HepG2 (cell line): ENCODE data around the gene OMA1. TPM values are rescaled to one million over a fixed set of nuclear protein-coding genes. Genes with fewer than 3 reads are reported as not detected.

Source experiments
- ATAC-seq: fragments of 200-7000 bp; cut with Tn5 transposase; 3 replicates; pipeline ENCODE4 v1.9.1; 2020; ENCODE audit warnings: mild to moderate bottlenecking, moderate library complexity
- BruUV-seq: library from RNA; stranded (reverse); fragments of 400-500 nt; replicated peaks from 2 replicates; lab custom pipeline; 2021; lab: Mats Ljungman, UMichigan
- CTCF ChIA-PET: fragments of 300-600 bp; formaldehyde crosslinking; extraction: SDS; loops from one replicate; lab custom pipeline; 2021; ENCODE audit warnings: low total read pairs, inconsistent platforms, low intra/inter-chr PET ratio; lab: Yijun Ruan, JAX
- POLR2A ChIA-PET: fragments of 350-600 bp; sonication (Branson Sonifier 250); formaldehyde crosslinking; loops from one replicate; lab custom pipeline; 2020; ENCODE audit warnings: antibody characterized with exemption, inconsistent platforms; lab: Yijun Ruan, JAX
- DNase-seq: peaks from one replicate; pipeline ENCODE4 v3.0.0-alpha.2; 2015; ENCODE audit warnings: low spot score
- FAIRE-seq: peaks from 3 replicates; lab custom pipeline; 2011; peaks lifted over from hg19 to GRCh38; lab: Jason Lieb, UNC
- H2AFZ ChIP-seq: one replicate; pipeline ENCODE4 v1.6.1; 2011; ENCODE audit warnings: low read length, inconsistent platforms
- H3K27ac ChIP-seq: fragments of 300-600 bp; 3 replicates; pipeline ENCODE4 v1.8.0; 2011; ENCODE audit warnings: mixed run types, mild to moderate bottlenecking, mixed read lengths, low read length, inconsistent platforms; ENCODE audit not compliant: insufficient read depth; ENCODE audit errors: extremely low read length
- H3K27me3 ChIP-seq, 2 experiments: fragments of 200-600 bp in 1 of 2; 2 replicates in 1 of 2; 3 replicates in 1 of 2; pipeline versions ENCODE4 v1.6.0 to v1.8.0; 2011; ENCODE audit warnings: low read length in 2 of 2, mild to moderate bottlenecking in 2 of 2, moderate library complexity in 2 of 2, inconsistent platforms in 1 of 2; ENCODE audit not compliant: insufficient read depth in 2 of 2, control insufficient read depth in 1 of 2
- H3K36me3 ChIP-seq, 2 experiments: fragments of 200-600 bp in 1 of 2; replicated peaks in 1 of 2; 2 replicates in 1 of 2; 3 replicates in 1 of 2; pipeline versions ENCODE4 v1.5.1 to v1.8.0; 2011; ENCODE audit warnings: low read length in 2 of 2, inconsistent platforms in 1 of 2; ENCODE audit not compliant: insufficient read depth in 2 of 2, control insufficient read depth in 1 of 2
- H3K4me1 ChIP-seq: 2 replicates; pipeline ENCODE4 v1.5.1; 2012; ENCODE audit warnings: low read length, inconsistent platforms; ENCODE audit not compliant: insufficient read depth
- H3K4me2 ChIP-seq: 2 replicates; pipeline ENCODE4 v1.6.0; 2011; ENCODE audit warnings: low read depth, low read length, inconsistent platforms
- H3K4me3 ChIP-seq, 3 experiments: fragments of 200-600 bp in 1 of 3; sonication (generic), shearing (Covaris generic) in 1 of 3; replicated peaks in 1 of 3; 2 replicates each; pipeline ENCODE4 v1.5.1; 2011 to 2016; ENCODE audit warnings: low read length in 3 of 3, inconsistent platforms in 2 of 3, low read depth in 2 of 3, mild to moderate bottlenecking in 2 of 3, control low read depth in 1 of 3, mixed read lengths in 1 of 3; ENCODE audit not compliant: insufficient read depth in 1 of 3
- H3K79me2 ChIP-seq: one replicate; pipeline ENCODE4 v1.6.1; 2011; ENCODE audit warnings: low read length, inconsistent platforms; ENCODE audit not compliant: insufficient read depth
- H3K9ac ChIP-seq: 2 replicates; pipeline ENCODE4 v1.6.0; 2011; ENCODE audit warnings: mild to moderate bottlenecking, low read depth, low read length, inconsistent platforms; ENCODE audit not compliant: insufficient read depth
- H3K9me3 ChIP-seq: 2 replicates; pipeline ENCODE4 v1.5.1; 2012; ENCODE audit warnings: mild to moderate bottlenecking, low read length
- H4K20me1 ChIP-seq: 2 replicates; pipeline ENCODE4 v1.6.0; 2011; ENCODE audit warnings: inconsistent platforms, mild to moderate bottlenecking, low read length, moderate library complexity; ENCODE audit not compliant: insufficient read depth
- CEBPB ChIP-seq: IDR thresholded peaks from 2 replicates; pipeline ENCODE4 v1.6.1; 2011; ENCODE audit warnings: low read depth, low read length, improper control_type of control experiment, borderline replicate concordance
- HOXA5 ChIP-seq: sonication (generic); formaldehyde crosslinking; IDR thresholded peaks from 2 replicates; pipeline ENCODE4 v1.4.0; 2020; ENCODE audit warnings: missing genetic modification reagents
- IRF2 ChIP-seq: IDR thresholded peaks from 2 replicates; pipeline ENCODE4 v1.6.1; 2018; ENCODE audit warnings: missing genetic modification reagents, missing compliant biosample characterization
- KAT7 ChIP-seq: IDR thresholded peaks from 2 replicates; pipeline ENCODE4 v1.6.1; 2018; ENCODE audit warnings: borderline replicate concordance, missing compliant biosample characterization
- KDM5A ChIP-seq: fragments of 200-600 bp; sonication (generic); IDR thresholded peaks from 2 replicates; pipeline ENCODE4 v1.7.0; 2018; ENCODE audit warnings: antibody characterized with exemption, mild to moderate bottlenecking, low read length, borderline replicate concordance
- NFATC3 ChIP-seq: sonication (generic); formaldehyde crosslinking; IDR thresholded peaks from 2 replicates; pipeline ENCODE4 v1.5.1; 2020; ENCODE audit warnings: mild to moderate bottlenecking, missing genetic modification reagents
- NR2F1 ChIP-seq, 2 experiments: fragments of 450-650 bp in 1 of 2; formaldehyde crosslinking in 1 of 2; IDR thresholded peaks; 2 replicates each; pipeline versions ENCODE4 v1.5.0 to v1.6.1; 2016 to 2020; ENCODE audit warnings: mild to moderate bottlenecking in 1 of 2, missing compliant biosample characterization in 1 of 2, missing genetic modification reagents in 1 of 2, moderate library complexity in 1 of 2
- PITX1 ChIP-seq: sonication (generic); formaldehyde crosslinking; IDR thresholded peaks from 2 replicates; pipeline ENCODE4 v1.5.1; 2020; ENCODE audit warnings: mild to moderate bottlenecking, missing genetic modification reagents
- ZNF121 ChIP-seq: sonication (generic); formaldehyde crosslinking; IDR thresholded peaks from 2 replicates; pipeline ENCODE4 v1.5.0; 2020; ENCODE audit warnings: mild to moderate bottlenecking, missing genetic modification reagents
- ZNF34 ChIP-seq: sonication (generic); formaldehyde crosslinking; IDR thresholded peaks from 2 replicates; pipeline ENCODE4 v1.4.0; 2020; ENCODE audit warnings: mild to moderate bottlenecking, missing genetic modification reagents, borderline replicate concordance
- ZNF724P ChIP-seq: sonication (generic); formaldehyde crosslinking; IDR thresholded peaks from 2 replicates; pipeline ENCODE4 v1.8.0; 2022; ENCODE audit warnings: missing genetic modification reagents, borderline replicate concordance
- WGBS: methylation state at CpG from one replicate; pipeline ENCODE4 v1.1.6; 2017; ENCODE audit warnings: low lambda C conversion rate; 5-methylcytosine and 5-hydroxymethylcytosine counted together
- in situ Hi-C: cut with HindIII; loops from 2 replicates; pipeline ENCODE4 v1.10.0; 2017; ENCODE audit warnings: low pct_unique_long_range_greater_than_20kb; ENCODE audit not compliant: extremely low pct_ligation_motif_present
- intact Hi-C: fragments of 100-400 bp; cut with micrococcal nuclease; formaldehyde crosslinking; loops from one replicate; pipeline ENCODE4 v1.10.0; 2022; ENCODE audit not compliant: unreplicated experiment
- polyA plus RNA-seq, 8 experiments: library from polyadenylated mRNA; depleted of rRNA in 3 of 8; stranded (reverse) in 7 of 8; unstranded in 1 of 8; fragments of >200 nt; fragmentation: Illumina TruSeq in 4 of 8; extraction: Trizol in 4 of 8; gene quantifications; 2 replicates each; pipeline versions ENCODE4 v1.2.1 to v1.2.3, GENCODE V29; 2011 to 2016; ENCODE audit warnings: low read depth in 4 of 8, missing spikeins in 1 of 8, mixed read lengths in 1 of 8; ENCODE audit not compliant: insufficient read depth in 1 of 8
- total RNA-seq, 5 experiments: library from RNA; depleted of rRNA; stranded (reverse); fragments of >200 nt; fragmentation: Illumina TruSeq; extraction: Trizol; gene quantifications; 2 replicates each; pipeline ENCODE4 v1.2.3, GENCODE V29; 2016; ENCODE audit warnings: low read depth in 1 of 5
- TF ChIP-seq, protein P1 (sequence below): sonication (generic); formaldehyde crosslinking; IDR thresholded peaks from 2 replicates; pipeline ENCODE4 v1.5.0; 2020; ENCODE audit warnings: mild to moderate bottlenecking, missing genetic modification reagents, borderline replicate concordance
- TF ChIP-seq, protein P2 (sequence below): sonication (generic); formaldehyde crosslinking; IDR thresholded peaks from 2 replicates; pipeline ENCODE4 v1.5.1; 2020; ENCODE audit warnings: missing genetic modification reagents, mild to moderate bottlenecking, borderline replicate concordance

The OMA1 gene
- total and polyA plus RNA-seq, 2 of the 13 experiments (the other 11 are each of a cell fraction or from before 2014, with no cell fraction given) = 7.0 to 26.9 TPM

DNA sequence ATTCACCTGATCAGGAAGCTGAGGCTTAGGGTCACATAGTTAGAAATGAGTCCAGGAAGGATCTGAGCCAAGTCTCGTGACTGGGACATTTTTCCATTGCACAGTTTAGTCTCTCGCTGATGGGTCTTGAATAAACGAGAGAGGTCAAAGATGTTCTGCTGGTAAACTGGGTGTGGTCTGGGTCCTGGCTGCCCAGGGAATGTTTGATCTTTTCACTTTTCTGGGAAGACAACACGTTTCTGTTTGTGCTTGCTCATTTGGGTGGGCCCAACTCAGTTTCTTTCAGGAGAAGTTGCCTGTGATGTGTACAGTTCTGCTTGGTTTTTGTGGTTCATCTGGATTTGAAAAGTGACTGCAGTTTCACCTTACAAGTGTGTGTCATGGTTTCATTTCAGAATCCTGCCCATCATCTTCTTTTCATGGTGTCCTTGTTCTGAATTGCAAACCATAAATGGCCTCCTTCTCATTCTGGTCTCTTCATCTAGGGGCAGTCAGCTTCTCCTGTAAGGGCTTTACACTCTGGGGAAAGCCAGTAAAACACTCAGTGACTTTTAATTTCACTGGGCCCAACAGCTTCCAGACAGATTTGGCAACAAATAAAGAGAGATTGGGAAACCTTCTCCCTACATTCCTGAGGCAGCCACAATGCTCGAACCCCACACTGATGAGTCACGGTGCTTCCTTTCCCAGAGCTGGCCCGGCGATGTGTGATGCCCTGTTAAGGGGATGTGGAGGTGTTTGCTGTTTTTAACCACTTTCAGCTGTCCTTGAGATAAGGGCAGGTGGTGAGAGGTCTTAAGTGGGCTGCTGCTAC is 37.8 kb upstream of the OMA1 start (continued):
- TF ChIP-seq NFATC3 (CRISPR knock-in tag) = no peak
- TF ChIP-seq, all 625 proteins: peak for 5

DNA sequence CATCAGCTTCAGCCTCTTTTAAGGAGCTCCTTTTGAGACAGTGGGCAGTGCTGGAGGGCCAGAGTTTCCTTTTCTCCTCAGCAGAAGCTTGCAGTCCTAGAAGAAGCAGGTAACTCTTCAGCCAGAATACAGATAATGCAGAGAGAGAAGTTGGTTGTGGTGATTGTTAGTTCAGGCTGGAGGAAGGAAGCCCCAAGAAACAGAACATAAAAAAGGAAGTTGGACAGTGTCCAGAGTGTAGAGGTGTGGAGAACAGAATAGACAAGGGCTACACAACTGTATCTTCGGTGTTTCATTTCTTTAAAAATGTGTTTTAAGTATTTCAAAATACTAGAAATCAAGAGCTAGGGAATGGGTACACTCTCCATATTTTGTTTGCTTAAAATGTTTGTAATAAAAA is 37.0 kb upstream of the OMA1 start:
- no peak overlapping the region for H3K4me3 ChIP-seq
- in situ Hi-C loops = no loop called here
- H3K9ac ChIP-seq = no peak overlapping the region
- H4K20me1 ChIP-seq = no peaks in the 10 kb centered on the region
- CTCF ChIA-PET = no interaction called here
- no peak for FAIRE-seq
- no peak for ATAC-seq
- no peak overlapping the region for H3K27ac ChIP-seq
- no peak overlapping the region for H3K4me2 ChIP-seq
- H3K79me2 ChIP-seq = no peaks in the 10 kb centered on the region
- TF ChIP-seq, protein P1, sequence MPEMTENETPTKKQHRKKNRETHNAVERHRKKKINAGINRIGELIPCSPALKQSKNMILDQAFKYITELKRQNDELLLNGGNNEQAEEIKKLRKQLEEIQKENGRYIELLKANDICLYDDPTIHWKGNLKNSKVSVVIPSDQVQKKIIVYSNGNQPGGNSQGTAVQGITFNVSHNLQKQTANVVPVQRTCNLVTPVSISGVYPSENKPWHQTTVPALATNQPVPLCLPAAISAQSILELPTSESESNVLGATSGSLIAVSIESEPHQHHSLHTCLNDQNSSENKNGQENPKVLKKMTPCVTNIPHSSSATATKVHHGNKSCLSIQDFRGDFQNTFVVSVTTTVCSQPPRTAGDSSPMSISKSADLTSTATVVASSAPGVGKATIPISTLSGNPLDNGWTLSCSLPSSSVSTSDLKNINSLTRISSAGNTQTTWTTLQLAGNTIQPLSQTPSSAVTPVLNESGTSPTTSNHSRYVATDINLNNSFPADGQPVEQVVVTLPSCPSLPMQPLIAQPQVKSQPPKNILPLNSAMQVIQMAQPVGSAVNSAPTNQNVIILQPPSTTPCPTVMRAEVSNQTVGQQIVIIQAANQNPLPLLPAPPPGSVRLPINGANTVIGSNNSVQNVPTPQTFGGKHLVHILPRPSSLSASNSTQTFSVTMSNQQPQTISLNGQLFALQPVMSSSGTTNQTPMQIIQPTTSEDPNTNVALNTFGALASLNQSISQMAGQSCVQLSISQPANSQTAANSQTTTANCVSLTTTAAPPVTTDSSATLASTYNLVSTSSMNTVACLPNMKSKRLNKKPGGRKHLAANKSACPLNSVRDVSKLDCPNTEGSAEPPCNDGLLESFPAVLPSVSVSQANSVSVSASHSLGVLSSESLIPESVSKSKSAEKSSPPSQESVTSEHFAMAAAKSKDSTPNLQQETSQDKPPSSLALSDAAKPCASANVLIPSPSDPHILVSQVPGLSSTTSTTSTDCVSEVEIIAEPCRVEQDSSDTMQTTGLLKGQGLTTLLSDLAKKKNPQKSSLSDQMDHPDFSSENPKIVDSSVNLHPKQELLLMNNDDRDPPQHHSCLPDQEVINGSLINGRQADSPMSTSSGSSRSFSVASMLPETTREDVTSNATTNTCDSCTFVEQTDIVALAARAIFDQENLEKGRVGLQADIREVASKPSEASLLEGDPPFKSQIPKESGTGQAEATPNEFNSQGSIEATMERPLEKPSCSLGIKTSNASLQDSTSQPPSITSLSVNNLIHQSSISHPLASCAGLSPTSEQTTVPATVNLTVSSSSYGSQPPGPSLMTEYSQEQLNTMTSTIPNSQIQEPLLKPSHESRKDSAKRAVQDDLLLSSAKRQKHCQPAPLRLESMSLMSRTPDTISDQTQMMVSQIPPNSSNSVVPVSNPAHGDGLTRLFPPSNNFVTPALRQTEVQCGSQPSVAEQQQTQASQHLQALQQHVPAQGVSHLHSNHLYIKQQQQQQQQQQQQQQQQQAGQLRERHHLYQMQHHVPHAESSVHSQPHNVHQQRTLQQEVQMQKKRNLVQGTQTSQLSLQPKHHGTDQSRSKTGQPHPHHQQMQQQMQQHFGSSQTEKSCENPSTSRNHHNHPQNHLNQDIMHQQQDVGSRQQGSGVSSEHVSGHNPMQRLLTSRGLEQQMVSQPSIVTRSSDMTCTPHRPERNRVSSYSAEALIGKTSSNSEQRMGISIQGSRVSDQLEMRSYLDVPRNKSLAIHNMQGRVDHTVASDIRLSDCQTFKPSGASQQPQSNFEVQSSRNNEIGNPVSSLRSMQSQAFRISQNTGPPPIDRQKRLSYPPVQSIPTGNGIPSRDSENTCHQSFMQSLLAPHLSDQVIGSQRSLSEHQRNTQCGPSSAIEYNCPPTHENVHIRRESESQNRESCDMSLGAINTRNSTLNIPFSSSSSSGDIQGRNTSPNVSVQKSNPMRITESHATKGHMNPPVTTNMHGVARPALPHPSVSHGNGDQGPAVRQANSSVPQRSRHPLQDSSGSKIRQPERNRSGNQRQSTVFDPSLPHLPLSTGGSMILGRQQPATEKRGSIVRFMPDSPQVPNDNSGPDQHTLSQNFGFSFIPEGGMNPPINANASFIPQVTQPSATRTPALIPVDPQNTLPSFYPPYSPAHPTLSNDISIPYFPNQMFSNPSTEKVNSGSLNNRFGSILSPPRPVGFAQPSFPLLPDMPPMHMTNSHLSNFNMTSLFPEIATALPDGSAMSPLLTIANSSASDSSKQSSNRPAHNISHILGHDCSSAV (CRISPR knock-in tag) = no peak
- TF ChIP-seq HOXA5 (no peak), IRF2 (no peak), CEBPB (no peak), ZNF34 (CRISPR knock-in tag) (no peak), KDM5A (no peak), KAT7 (no peak), ZNF121 (CRISPR knock-in tag) (no peak), PITX1 (no peak), NR2F1 (CRISPR knock-in tag; IDR thresholded peaks at IDR 0.05) (no peak), ZNF724P (CRISPR knock-in tag) (no peak)
- TF ChIP-seq, protein P2, sequence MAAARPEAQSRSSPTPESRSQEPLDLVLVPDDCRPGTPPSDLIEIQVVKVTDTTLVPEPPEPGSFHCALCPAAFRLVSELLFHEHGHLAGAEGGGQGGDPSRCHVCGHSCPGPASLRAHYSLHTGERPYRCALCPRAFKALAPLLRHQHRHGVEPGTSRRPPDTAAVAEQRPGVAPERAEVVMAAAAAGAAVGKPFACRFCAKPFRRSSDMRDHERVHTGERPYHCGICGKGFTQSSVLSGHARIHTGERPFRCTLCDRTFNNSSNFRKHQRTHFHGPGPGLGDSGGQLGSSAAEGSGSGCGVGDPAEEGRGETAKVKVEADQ (CRISPR knock-in tag) = no peak
- H3K36me3 ChIP-seq = no peaks in the 10 kb centered on the region
- H3K9me3 ChIP-seq = no peaks in the 10 kb centered on the region
- H3K27me3 ChIP-seq = no peaks in the 10 kb centered on the region; a peak in 1 of 5 replicates
- peaks cover 16% of the 10 kb centered on the region for H3K4me1 ChIP-seq
- WGBS = 53% methylated on average over 1 of the region's 1 CpG
- intact Hi-C loops = no loop called here
- POLR2A ChIA-PET = no interaction called here
- H2AFZ ChIP-seq = no peak overlapping the region
- no peak for DNase-seq
- BruUV-seq = no TSS peak
